Effector memory CD8-positive, alpha-beta T cell (primary cell): Measurements from ENCODE around the gene PSMD6.

ENCODE experiments used
- ATAC-seq: fragments of 150-1000 bp; cut with Tn5 transposase; replicated peaks from 2 replicates; pipeline ENCODE4 v1.10.0; 2021; ENCODE audit warnings: mild to moderate bottlenecking, moderate library complexity
- DNase-seq, 3 experiments: peaks; one replicate each; pipeline ENCODE4 v3.0.0; 2021
- H3K27ac Mint-ChIP-seq, 2 donors: one replicate each; pipeline ENCODE4 v1.8.0; 2022; ENCODE audit warnings: mild to moderate bottlenecking in 2 of 2, mixed read lengths in 2 of 2, moderate library complexity in 2 of 2
- H3K27me3 Mint-ChIP-seq, 2 donors: one replicate each; pipeline ENCODE4 v1.8.0; 2022; ENCODE audit warnings: mixed read lengths in 2 of 2
- H3K36me3 Mint-ChIP-seq: one replicate; pipeline ENCODE4 v1.8.0; 2022; ENCODE audit warnings: mild to moderate bottlenecking, moderate library complexity, mixed read lengths; ENCODE audit not compliant: insufficient read depth
- H3K4me1 Mint-ChIP-seq, 2 donors: one replicate each; pipeline ENCODE4 v1.8.0; 2022; ENCODE audit warnings: low read depth in 2 of 2, mixed read lengths in 2 of 2
- H3K4me3 Mint-ChIP-seq, 2 donors: one replicate each; pipeline ENCODE4 v1.8.0; 2022; ENCODE audit warnings: mild to moderate bottlenecking in 2 of 2, mixed read lengths in 2 of 2, moderate library complexity in 2 of 2
- H3K9me3 Mint-ChIP-seq, 2 donors: one replicate each; pipeline ENCODE4 v1.8.0; 2022; ENCODE audit warnings: mixed read lengths in 2 of 2

The PSMD6 gene

DNA sequence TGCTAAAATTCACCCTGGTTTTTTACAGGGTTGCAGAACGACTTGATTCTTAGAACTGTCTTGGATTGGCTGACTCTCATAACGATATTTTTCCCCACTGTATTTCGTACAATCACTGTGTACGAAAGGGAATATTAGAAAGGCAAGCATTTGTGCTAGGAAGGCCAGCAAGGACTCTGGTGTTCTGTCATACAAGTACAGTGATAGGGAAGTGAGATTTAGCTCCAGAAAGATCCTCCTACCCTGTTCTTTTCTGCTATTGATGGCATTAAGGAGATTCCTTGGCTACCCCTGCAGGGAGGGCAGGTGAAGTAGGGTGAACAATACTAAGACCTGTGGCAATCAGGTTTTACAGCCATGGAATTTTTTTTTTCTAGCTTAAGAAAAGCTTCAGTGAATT, 57.3 kb downstream of the PSMD6 start:
- H3K36me3 Mint-ChIP-seq: peaks cover 29% of the 10 kb centered on the region
- peak overlapping the region in 1 of 2 donors; percentile 37 for H3K4me3 Mint-ChIP-seq
- no peak for DNase-seq
- H3K4me1 Mint-ChIP-seq: peaks cover 47 to 58% of the 10 kb centered on the region in 2 donors
- ATAC-seq: no peak
- no peaks in the 10 kb centered on the region for H3K27me3 Mint-ChIP-seq
- peak overlapping the region; percentile 44 to 99 for H3K27ac Mint-ChIP-seq
- H3K9me3 Mint-ChIP-seq: no peaks in the 10 kb centered on the region

DNA sequence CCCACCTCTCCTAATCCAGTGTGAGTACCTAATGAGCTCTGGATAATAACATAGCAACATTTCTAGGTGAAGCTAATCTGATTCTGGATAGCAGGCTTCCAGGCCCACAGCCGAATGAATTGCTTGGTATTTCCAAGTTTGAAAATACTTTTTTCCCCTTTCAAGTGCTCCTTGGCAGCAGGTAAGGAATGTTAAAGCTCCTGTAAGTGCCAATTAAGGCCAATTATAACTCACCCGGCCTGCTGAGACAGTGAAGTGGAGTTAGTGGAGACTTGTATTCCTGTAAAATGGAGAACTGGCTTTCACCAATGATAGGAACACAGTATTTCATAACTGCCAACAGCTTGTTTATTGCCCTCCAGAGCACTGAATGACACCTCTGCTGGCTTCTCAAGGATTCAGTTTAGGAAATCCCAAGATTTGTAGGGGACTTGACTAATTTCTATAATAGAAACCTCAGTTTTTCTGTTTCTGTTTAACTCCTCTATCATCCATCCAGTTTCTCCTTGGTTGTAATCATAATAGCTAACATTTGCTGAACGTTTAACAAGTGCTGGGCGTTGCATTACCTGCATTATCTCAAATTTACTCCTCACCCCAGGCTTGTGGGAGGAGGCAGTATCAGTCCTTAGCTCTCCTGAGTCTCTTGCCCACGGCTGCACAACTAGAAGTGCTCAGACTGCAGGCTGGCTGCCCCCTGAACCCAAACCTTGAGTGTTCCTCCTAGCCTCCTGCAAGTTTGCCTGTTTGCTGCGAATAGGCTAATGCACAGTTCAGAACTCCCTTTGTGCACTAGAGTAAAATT, 58.4 kb downstream of the PSMD6 start:
- Mint-ChIP-seq H3K4me1 (peaks cover 45 to 56% of the 10 kb centered on the region in 2 donors), H3K9me3 (no peaks in the 10 kb centered on the region), H3K4me3 (no peak overlapping the region), H3K27ac (peak overlapping the region; percentile 44 to 99), H3K36me3 (peaks cover 24% of the 10 kb centered on the region), H3K27me3 (no peaks in the 10 kb centered on the region)
- DNase-seq (no peak), ATAC-seq (no peak)

DNA sequence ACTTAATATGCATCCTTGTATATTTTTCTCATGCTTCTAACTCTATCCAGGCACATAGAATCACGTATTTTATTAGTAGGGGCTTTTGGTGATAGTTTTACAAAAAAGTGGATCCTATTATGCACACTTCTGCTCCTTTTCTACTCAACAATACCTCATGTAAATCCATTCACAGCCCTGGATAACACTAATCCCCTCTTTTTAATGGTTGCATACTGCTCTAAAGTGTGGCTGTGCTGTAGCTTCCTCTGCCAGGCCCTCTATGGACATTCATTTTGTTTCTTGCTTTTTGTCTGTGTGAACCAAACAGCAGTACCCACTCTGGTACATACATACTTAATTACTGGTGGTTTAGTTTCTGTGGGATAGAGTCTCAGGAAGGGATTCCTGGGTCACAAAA, 59.8 kb downstream of the PSMD6 start:
- H3K27me3 Mint-ChIP-seq: no peaks in the 10 kb centered on the region
- DNase-seq (no peak), ATAC-seq (no peak)
- H3K4me3 Mint-ChIP-seq: no peak overlapping the region
- peaks cover 37 to 44% of the 10 kb centered on the region in 2 donors for H3K4me1 Mint-ChIP-seq
- H3K27ac Mint-ChIP-seq: peak overlapping the region in 1 of 2 donors; percentile 56
- peaks cover 13% of the 10 kb centered on the region for H3K36me3 Mint-ChIP-seq
- H3K9me3 Mint-ChIP-seq: no peaks in the 10 kb centered on the region

DNA sequence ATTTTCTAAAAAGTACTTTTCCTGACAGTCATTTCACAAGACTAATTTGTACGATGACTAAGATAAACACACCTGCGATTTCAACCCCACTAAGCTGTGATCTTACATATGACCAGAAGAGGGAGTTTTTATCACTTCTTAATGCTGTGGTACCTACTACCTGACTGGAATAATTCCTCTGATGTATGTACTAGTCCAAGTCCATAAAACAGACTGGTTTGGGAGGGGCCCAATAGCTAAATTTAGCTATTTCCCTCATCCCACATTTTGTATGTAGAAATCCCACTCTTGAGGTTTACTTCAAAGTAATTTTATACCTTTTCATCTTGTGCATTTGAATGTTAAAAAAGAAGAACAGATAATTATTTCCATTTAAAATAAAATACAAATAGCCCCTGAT, 61.4 kb downstream of the PSMD6 start:
- no peak overlapping the region for H3K4me3 Mint-ChIP-seq
- H3K27ac Mint-ChIP-seq: peak overlapping the region in 1 of 2 donors; percentile 8
- peaks cover 25 to 30% of the 10 kb centered on the region in 2 donors for H3K4me1 Mint-ChIP-seq
- ATAC-seq (peak; percentile 98), DNase-seq (no peak)
- no peaks in the 10 kb centered on the region for H3K36me3 Mint-ChIP-seq
- H3K27me3 Mint-ChIP-seq: no peaks in the 10 kb centered on the region
- no peaks in the 10 kb centered on the region for H3K9me3 Mint-ChIP-seq
